ENCODE results near the gene IKZF1. TPM values are rescaled to one million over a fixed set of nuclear protein-coding genes. Genes with fewer than 3 reads are reported as not detected.

Gene IKZF1
- total and polyA plus RNA-seq, 2 of the 13 experiments (the other 11 are each of a cell fraction or from before 2014, with no cell fraction given), result not detected

- no TSS peak for BruUV-seq (replicated peaks)
- ChIA-PET POLR2A (no interaction called here), CTCF (ENCODE audit: low intra/inter-chr PET ratio, low total read pairs) (no interaction called here)
- Histone ChIP-seq H3K4me3 (replicated peaks in 1 of 3; ENCODE audit: insufficient read depth in 1 of 3, low read depth in 2 of 3, low read length in 3 of 3) (no peak overlapping the region), H3K9me3 (ENCODE audit: low read length) (peaks cover 12% of the 10 kb centered on the region), H4K20me1 (ENCODE audit: insufficient read depth, low read length) (no peaks in the 10 kb centered on the region), H3K36me3 (replicated peaks in 1 of 2; ENCODE audit: control insufficient read depth in 1 of 2, insufficient read depth in 2 of 2, low read length in 2 of 2) (no peaks in the 10 kb centered on the region), H3K27me3 (ENCODE audit: control insufficient read depth in 1 of 2, insufficient read depth in 2 of 2, low read length in 2 of 2) (peaks cover 0 to 4% of the 10 kb centered on the region in 2 experiments; a peak in 1 of 5 replicates), H3K79me2 (ENCODE audit: insufficient read depth, low read length) (no peaks in the 10 kb centered on the region), H3K9ac (ENCODE audit: insufficient read depth, low read depth, low read length) (no peak overlapping the region), H2AFZ (ENCODE audit: low read length) (no peak overlapping the region), H3K4me2 (ENCODE audit: low read depth, low read length) (no peak overlapping the region), H3K4me1 (ENCODE audit: insufficient read depth, low read length) (no peaks in the 10 kb centered on the region), H3K27ac (ENCODE audit: extremely low read length, insufficient read depth, low read length) (no peak overlapping the region)
- in situ Hi-C loops (cut with HindIII; ENCODE audit: extremely low pct_ligation_motif_present, low pct_unique_long_range_greater_than_20kb), result no loop called here
- FAIRE-seq (no peak), DNase-seq (ENCODE audit: low spot score) (no peak), ATAC-seq (no peak)
- 33% methylated on average over 2 of the region's 3 CpGs for WGBS (ENCODE audit: low lambda C conversion rate)
- intact Hi-C loops (cut with micrococcal nuclease; ENCODE audit: unreplicated experiment), result no loop called here
- TF ChIP-seq SIN3A (IDR thresholded peaks at IDR 0.05; ENCODE audit: borderline replicate concordance, low read depth, low read length) (no peak), ZNF343 (CRISPR knock-in tag; IDR thresholded peaks at IDR 0.05) (no peak), ZBTB14 (CRISPR knock-in tag; IDR thresholded peaks at IDR 0.05) (no peak), ATM (IDR thresholded peaks at IDR 0.05; ENCODE audit: borderline replicate concordance) (no peak), HIC2 (CRISPR knock-in tag; IDR thresholded peaks at IDR 0.05; ENCODE audit: low read depth) (no peak), ZNF124 (CRISPR knock-in tag; IDR thresholded peaks at IDR 0.05) (no peak), SNRNP70 (IDR thresholded peaks at IDR 0.05; ENCODE audit: low read depth, low read length) (no peak), ZNF383 (CRISPR knock-in tag; IDR thresholded peaks at IDR 0.05; ENCODE audit: borderline replicate concordance) (no peak)
Observed at GRCh38 chr7:50364645-50365044, 60.1 kb downstream of the IKZF1 start.
